Activated B cell treated with CpG ODN at 0.5 μM for 24 hours (primary cell): ENCODE measurements around the gene FGF21. TPM values are rescaled to one million over a fixed set of nuclear protein-coding genes. Genes with fewer than 3 reads are reported as not detected.
A peak's percentile ranks its signal among the peaks of the same experiment; 100 is the strongest.

ENCODE experiments used
- ATAC-seq: fragments of 200-7000 bp; cut with Tn5 transposase; one replicate; pipeline ENCODE4 v1.10.0; 2021; ENCODE audit warnings: low read depth, mild to moderate bottlenecking, moderate library complexity
- CTCF ChIA-PET: fragments of 350-600 bp; sonication (Branson Sonifier 250); formaldehyde crosslinking; loops from one replicate; lab custom pipeline; 2021; ENCODE audit warnings: antibody characterized with exemption; lab: Charles Lee
- POLR2A ChIA-PET: fragments of 350-600 bp; sonication (Branson Sonifier 250); formaldehyde crosslinking; loops from one replicate; lab custom pipeline; 2021; ENCODE audit warnings: antibody characterized with exemption; lab: Charles Lee
- DNase-seq: peaks from one replicate; pipeline ENCODE4 v3.0.0; 2022
- H3K27ac Mint-ChIP-seq: one replicate; pipeline ENCODE4 v1.8.0; 2020; ENCODE audit warnings: mixed read lengths
- H3K27me3 Mint-ChIP-seq: one replicate; pipeline ENCODE4 v1.8.0; 2021; ENCODE audit warnings: mixed read lengths
- H3K36me3 Mint-ChIP-seq: one replicate; pipeline ENCODE4 v1.8.0; 2021; ENCODE audit warnings: low read depth, mixed read lengths
- H3K4me1 Mint-ChIP-seq: one replicate; pipeline ENCODE4 v1.8.0; 2021; ENCODE audit warnings: mixed read lengths
- H3K4me3 Mint-ChIP-seq: one replicate; pipeline ENCODE4 v1.8.0; 2020; ENCODE audit warnings: mild to moderate bottlenecking, mixed read lengths
- H3K9me3 Mint-ChIP-seq: one replicate; pipeline ENCODE4 v1.8.0; 2020; ENCODE audit warnings: mixed read lengths
- CTCF ChIP-seq: fragments of 200-600 bp; IDR thresholded peaks from one replicate; pipeline ENCODE4 v1.8.0; 2022; ENCODE audit warnings: antibody characterized with exemption, mild to moderate bottlenecking
- intact Hi-C: fragments of 100-400 bp; cut with micrococcal nuclease; formaldehyde crosslinking; loops from one replicate; pipeline ENCODE4 v1.15.1; 2024
- total RNA-seq: library from RNA; stranded (reverse); gene quantifications from 2 replicates; pipeline ENCODE4 v1.2.3, GENCODE V29; 2022

Gene FGF21
- total RNA-seq, 1 donor from 2014 or later, result not detected

GRCh38 chr19:48742096-48742495, 13.2 kb upstream of the FGF21 start:
- DNase-seq, result no peak
- TF ChIP-seq CTCF, result no peak
- no peak for ATAC-seq
- intact Hi-C loops, result no loop called here
- Mint-ChIP-seq H3K36me3 (no peaks in the 10 kb centered on the region), H3K27me3 (peaks cover 22% of the 10 kb centered on the region), H3K4me1 (peaks cover 20% of the 10 kb centered on the region), H3K27ac (no peak overlapping the region), H3K4me3 (no peak overlapping the region), H3K9me3 (peaks cover 2% of the 10 kb centered on the region)
- ChIA-PET CTCF (no interaction called here), POLR2A (no interaction called here)

- DNase-seq, result no peak
- TF ChIP-seq CTCF, result no peak
- intact Hi-C loops, result loop anchor here (5.0 kb wide), 1 partner anchor 233 kb away; the partner anchor contains the start of gene LMTK3
- Mint-ChIP-seq H3K9me3 (peaks cover 2% of the 10 kb centered on the region), H3K4me1 (peaks cover 12% of the 10 kb centered on the region), H3K4me3 (no peak overlapping the region), H3K27me3 (peaks cover 20% of the 10 kb centered on the region), H3K36me3 (no peaks in the 10 kb centered on the region), H3K27ac (no peak overlapping the region)
- ChIA-PET POLR2A (interaction anchor here (0.6 kb wide), 2 partner anchors 100 to 249 kb away, joined by 3 to 4 read pairs; partner anchors contain the start of gene CA11), CTCF (no interaction called here)
- peak; percentile 65 for ATAC-seq
Measured at GRCh38 chr19:48745208-48745995, 9.9 kb upstream of the FGF21 start.

GRCh38 chr19:48746110-48746509, 9.2 kb upstream of the FGF21 start:
- POLR2A ChIA-PET, result no interaction called here
- H3K9me3 Mint-ChIP-seq, result peaks cover 2% of the 10 kb centered on the region

GRCh38 chr19:48746738-48747575, 8.4 kb upstream of the FGF21 start, which contains the start of gene IZUMO1:
Gene IZUMO1 (minus strand): TSS chr19:48746909. CDS start chr19:48745859, 1,050 bp downstream.
- H3K36me3 Mint-ChIP-seq, result no peaks in the 10 kb centered on the region
- H3K4me3 Mint-ChIP-seq, result no peak within 1 kb of the TSS
- TF ChIP-seq CTCF, result no peak
- H3K9me3 Mint-ChIP-seq, result peaks cover 2% of the 10 kb centered on the region
- ATAC-seq (peak; percentile 88), DNase-seq (no peak)
- intact Hi-C loops, result loop anchor here (5.0 kb wide), 1 partner anchor 235 kb away; the partner anchor contains the start of gene LMTK3
- peaks cover 3% of the 10 kb centered on the region for H3K4me1 Mint-ChIP-seq
- ChIA-PET POLR2A (interaction anchor here (0.6 kb wide), 1 partner anchor 43 kb away, joined by 3 read pairs; no protein-coding TSS in a partner anchor), CTCF (interaction anchor here (1.2 kb wide), 1 partner anchor 8 kb away, joined by 3 read pairs; no protein-coding TSS in a partner anchor)
- H3K27ac Mint-ChIP-seq, result no peak within 1 kb of the TSS
- H3K27me3 Mint-ChIP-seq, result peaks cover 29% of the 10 kb centered on the region

More at GRCh38 chr19:48746110-48746509, 9.2 kb upstream of the FGF21 start:
- Mint-ChIP-seq H3K36me3 (no peaks in the 10 kb centered on the region), H3K4me1 (peaks cover 9% of the 10 kb centered on the region), H3K27ac (no peak overlapping the region), H3K27me3 (peaks cover 25% of the 10 kb centered on the region), H3K4me3 (no peak overlapping the region)
- intact Hi-C loops, result loop anchor here (5.0 kb wide), 1 partner anchor 234 kb away; the partner anchor contains the start of gene LMTK3
- ATAC-seq, result no peak
- CTCF ChIA-PET, result no interaction called here
- TF ChIP-seq CTCF, result no peak
- no peak for DNase-seq
